Measurements from ENCODE around the gene SMC5.

- TF ChIP-seq, protein P1, sequence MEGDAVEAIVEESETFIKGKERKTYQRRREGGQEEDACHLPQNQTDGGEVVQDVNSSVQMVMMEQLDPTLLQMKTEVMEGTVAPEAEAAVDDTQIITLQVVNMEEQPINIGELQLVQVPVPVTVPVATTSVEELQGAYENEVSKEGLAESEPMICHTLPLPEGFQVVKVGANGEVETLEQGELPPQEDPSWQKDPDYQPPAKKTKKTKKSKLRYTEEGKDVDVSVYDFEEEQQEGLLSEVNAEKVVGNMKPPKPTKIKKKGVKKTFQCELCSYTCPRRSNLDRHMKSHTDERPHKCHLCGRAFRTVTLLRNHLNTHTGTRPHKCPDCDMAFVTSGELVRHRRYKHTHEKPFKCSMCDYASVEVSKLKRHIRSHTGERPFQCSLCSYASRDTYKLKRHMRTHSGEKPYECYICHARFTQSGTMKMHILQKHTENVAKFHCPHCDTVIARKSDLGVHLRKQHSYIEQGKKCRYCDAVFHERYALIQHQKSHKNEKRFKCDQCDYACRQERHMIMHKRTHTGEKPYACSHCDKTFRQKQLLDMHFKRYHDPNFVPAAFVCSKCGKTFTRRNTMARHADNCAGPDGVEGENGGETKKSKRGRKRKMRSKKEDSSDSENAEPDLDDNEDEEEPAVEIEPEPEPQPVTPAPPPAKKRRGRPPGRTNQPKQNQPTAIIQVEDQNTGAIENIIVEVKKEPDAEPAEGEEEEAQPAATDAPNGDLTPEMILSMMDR (IDR thresholded peaks at IDR 0.05; ENCODE audit: insufficient read depth, low read depth, low read length) = no peak
- no peak for TF ChIP-seq EZH2 (IDR thresholded peaks at IDR 0.05; ENCODE audit: insufficient read depth, low read length)
These were observed 33.5 kb downstream of the SMC5 start for GRCh38 chr9:70292253-70292652.
